Measurements from ENCODE around the gene UBXN2A.
"Not testable (repeated sequence)": the region's sequence is repeated elsewhere in the genome, so short reads cannot be mapped to it uniquely, and the experiment has no call there.

UBXN2A gene

DNA sequence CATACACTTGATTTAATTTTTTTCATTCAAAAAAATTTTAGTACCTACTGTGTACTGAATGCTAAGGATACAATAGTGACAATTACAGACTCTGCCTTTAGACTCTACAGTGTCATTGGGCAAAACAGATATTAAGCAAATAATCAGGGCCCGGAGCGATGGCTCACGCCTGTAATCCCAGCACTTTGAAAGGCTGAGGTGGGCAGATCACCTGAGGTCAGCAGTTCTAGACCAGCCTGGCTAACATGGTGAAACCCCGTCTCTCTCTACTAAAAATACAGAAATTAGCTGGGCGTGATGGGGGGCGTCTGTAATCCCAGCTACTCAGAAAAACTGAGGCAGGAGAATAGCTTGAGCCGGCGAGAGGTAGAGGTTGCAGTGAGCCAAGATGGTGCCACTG is 1.4 kb downstream of the UBXN2A start:
- DNase-seq (ENCODE audit: extremely low read depth, low read depth) = no peak
- TF ChIP-seq, protein P1, sequence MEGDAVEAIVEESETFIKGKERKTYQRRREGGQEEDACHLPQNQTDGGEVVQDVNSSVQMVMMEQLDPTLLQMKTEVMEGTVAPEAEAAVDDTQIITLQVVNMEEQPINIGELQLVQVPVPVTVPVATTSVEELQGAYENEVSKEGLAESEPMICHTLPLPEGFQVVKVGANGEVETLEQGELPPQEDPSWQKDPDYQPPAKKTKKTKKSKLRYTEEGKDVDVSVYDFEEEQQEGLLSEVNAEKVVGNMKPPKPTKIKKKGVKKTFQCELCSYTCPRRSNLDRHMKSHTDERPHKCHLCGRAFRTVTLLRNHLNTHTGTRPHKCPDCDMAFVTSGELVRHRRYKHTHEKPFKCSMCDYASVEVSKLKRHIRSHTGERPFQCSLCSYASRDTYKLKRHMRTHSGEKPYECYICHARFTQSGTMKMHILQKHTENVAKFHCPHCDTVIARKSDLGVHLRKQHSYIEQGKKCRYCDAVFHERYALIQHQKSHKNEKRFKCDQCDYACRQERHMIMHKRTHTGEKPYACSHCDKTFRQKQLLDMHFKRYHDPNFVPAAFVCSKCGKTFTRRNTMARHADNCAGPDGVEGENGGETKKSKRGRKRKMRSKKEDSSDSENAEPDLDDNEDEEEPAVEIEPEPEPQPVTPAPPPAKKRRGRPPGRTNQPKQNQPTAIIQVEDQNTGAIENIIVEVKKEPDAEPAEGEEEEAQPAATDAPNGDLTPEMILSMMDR (IDR thresholded peaks at IDR 0.05; ENCODE audit: low read depth, low read length, missing control alignments) = no peak
- H3K4me3 ChIP-seq (replicated peaks; ENCODE audit: low read depth, low read length) = peak overlapping the region; percentile 59

DNA sequence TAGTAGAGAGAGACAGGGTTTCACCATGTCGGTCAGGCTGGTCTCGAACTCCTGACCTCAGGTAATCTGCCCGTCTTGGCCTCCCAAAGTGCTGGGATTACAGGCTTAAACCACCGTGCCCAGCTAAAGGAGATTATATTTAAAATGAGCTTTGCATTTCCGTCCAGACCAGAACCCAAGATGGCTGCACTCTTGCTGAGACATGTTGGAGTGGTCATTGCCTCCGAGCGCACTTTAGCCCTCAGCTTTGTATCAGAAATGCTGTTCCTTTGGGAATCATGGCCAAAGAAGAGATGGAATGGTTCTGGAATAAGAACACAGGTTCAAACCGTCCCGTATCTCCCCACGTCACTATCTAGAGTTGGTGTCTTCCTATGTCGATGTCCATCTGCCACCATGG is 3.4 kb downstream of the UBXN2A start:
- TF ChIP-seq, protein P1 (IDR thresholded peaks at IDR 0.05; ENCODE audit: low read depth, low read length, missing control alignments) = no peak
- no peak for DNase-seq (ENCODE audit: extremely low read depth, low read depth)
- H3K4me3 ChIP-seq (replicated peaks; ENCODE audit: low read depth, low read length) = no peak overlapping the region

DNA sequence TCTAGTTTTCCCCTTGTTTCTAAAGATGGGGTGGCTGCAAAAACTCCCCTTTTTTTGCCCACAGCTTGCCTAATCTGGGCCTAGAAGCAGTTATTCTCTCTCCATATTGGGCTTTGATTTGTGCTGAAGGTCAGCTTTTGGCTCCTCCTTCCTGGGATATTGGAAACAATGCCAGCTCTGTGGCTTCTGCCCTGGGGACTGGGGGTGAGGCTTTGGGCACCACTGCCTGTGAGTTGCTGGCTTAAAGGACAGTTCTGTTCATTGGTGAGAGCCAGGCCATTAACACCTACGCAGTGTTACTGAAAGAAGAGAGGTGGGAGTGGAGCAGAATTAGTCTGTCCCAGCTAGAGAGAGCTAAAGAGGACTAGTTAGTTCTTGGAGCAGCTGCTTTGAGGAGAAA is 4.3 kb downstream of the UBXN2A start:
- no peak overlapping the region for H3K4me3 ChIP-seq (replicated peaks; ENCODE audit: low read depth, low read length)
- no peak for DNase-seq (ENCODE audit: extremely low read depth, low read depth)
- TF ChIP-seq, protein P1 (IDR thresholded peaks at IDR 0.05; ENCODE audit: low read depth, low read length, missing control alignments) = no peak

DNA sequence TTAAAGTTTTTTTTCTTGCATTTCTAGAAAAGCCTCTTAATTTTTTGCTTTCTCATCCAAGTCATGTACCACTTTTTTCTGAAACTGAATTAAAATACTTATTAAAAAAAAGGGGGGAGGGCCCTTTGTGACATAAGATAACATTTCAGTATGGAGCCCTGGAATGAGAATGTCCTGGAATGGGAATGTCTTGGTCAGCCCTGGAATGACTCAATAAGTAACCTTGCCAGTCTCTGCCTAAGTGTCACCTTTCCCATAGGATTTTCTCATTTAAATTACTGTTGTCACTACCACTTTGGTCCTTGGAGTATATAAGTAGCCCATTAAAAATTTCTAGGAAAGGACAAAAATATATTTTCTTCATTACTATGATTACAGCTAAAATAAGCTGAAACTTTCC is 4.7 kb downstream of the UBXN2A start:
- H3K4me3 ChIP-seq (replicated peaks; ENCODE audit: low read depth, low read length) = no peak overlapping the region
- TF ChIP-seq, protein P1 (IDR thresholded peaks at IDR 0.05; ENCODE audit: low read depth, low read length, missing control alignments) = no peak
- no peak for DNase-seq (ENCODE audit: extremely low read depth, low read depth)

DNA sequence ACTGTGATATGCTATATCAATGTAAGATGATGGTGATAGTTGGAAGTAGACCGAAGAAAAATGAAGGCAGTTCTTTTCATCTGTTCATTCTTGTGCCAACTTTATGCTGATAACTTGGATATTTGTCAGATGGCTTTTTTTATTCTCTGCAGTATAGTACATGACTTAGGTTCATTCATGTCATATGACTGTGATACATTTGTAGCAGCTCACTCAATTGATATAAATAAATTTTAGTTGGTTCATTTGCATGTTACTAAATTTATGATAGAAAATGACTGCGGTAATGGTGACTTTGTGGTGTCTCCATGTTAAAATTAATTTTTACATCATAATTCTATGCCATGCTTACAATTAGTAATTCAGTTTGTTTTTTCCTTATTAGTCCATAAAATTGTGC is 7.1 kb downstream of the UBXN2A start:
- TF ChIP-seq, protein P1 (IDR thresholded peaks at IDR 0.05; ENCODE audit: low read depth, low read length, missing control alignments) = no peak
- no peak overlapping the region for H3K4me3 ChIP-seq (replicated peaks; ENCODE audit: low read depth, low read length)
- no peak for DNase-seq (ENCODE audit: extremely low read depth, low read depth)

DNA sequence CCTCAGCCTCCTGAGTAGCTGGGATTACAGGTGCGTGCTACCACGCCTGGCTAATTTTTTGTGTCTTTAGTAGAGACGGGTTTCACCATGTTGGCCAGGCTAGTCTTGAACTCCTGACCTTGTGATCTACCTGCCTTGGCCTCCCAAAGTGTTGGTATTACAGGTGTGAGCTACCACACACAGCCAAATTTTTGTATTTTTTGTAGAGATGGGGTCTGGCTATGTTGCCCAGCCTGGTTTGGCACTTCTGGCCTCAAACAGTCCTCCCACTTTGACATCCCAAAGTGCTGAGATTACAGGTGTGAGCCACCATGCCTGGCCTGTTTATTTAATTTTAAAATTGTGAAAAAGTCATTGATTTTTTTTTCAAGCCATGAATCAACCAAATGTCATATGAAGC is 12.3 kb downstream of the UBXN2A start:
- DNase-seq (ENCODE audit: extremely low read depth, low read depth); H3K4me3 ChIP-seq (replicated peaks; ENCODE audit: low read depth, low read length): not testable (repeated sequence)

DNA sequence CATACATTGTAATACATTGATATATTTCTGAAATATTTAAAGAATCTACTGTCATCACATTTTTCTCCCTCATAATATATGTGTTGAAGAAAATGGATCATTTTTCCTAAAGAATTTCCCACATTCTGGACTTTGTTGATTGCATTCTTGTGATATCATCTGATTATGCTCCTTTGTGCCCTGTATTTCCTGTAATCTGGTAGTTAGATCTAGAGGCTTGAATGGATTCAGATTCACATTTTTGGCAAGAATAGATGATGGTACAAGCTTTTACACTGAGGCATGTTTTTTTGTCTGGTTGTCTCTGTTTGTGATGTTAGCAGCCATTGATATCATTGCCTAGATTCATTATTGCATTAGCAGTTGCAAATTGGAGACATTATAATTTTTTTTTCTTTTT is 13.4 kb downstream of the UBXN2A start:
- H3K4me3 ChIP-seq (replicated peaks; ENCODE audit: low read depth, low read length) = no peak overlapping the region
- no peak for DNase-seq (ENCODE audit: extremely low read depth, low read depth)
- TF ChIP-seq, protein P1 (IDR thresholded peaks at IDR 0.05; ENCODE audit: low read depth, low read length, missing control alignments) = no peak
